Keratinocyte (primary cell): ENCODE measurements around the gene PLPP3.

Experiments
- CTCF ChIP-seq, 3 experiments: IDR thresholded peaks in 1 of 3; conservative IDR thresholded peaks in 1 of 3; optimal IDR thresholded peaks in 1 of 3; 2 replicates in 2 of 3; 3 replicates in 1 of 3; pipeline versions ENCODE3 to v1.5.1; 2011; ENCODE audit warnings: low read length in 3 of 3, mild to moderate bottlenecking in 3 of 3, moderate library complexity in 2 of 3, control low read depth in 1 of 3, inconsistent platforms in 1 of 3; ENCODE audit not compliant: insufficient read depth in 2 of 3; ENCODE audit errors: extremely low read depth in 1 of 3
- EZH2 ChIP-seq: IDR thresholded peaks from one replicate; pipeline ENCODE4 v1.6.1; 2012; ENCODE audit warnings: inconsistent platforms, mild to moderate bottlenecking, low read length, moderate library complexity

DNA sequence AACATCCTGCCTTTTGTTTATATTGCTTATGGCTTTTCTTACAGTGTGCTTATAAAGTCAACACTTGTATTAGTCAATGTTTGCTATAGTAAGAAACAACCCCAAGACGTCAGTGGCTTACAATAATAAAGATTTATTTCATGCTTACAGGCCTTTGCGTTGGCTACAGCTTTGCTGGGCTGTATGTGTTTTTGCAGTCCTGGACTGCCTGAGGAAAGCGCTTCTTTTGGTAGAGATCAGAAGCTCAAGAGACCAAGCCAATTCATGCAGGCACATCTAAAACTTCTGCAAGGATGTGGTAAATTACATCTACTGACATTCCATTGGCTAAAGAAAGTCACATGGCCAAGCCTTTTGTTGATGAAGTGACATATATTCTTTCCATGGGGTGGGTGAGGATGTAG lies 48.3 kb upstream of the PLPP3 start:
- TF ChIP-seq CTCF (optimal IDR thresholded peaks at IDR 0.05 in 1 of 3, IDR thresholded peaks at IDR 0.05 in 1 of 3, conservative IDR thresholded peaks at IDR 0.05 in 1 of 3; ENCODE audit: extremely low read depth in 1 of 3, insufficient read depth in 2 of 3, low read length in 3 of 3) (no peak), EZH2 (no peak)
